ENCODE measurements around the gene FERMT1. TPM values are rescaled to one million over a fixed set of nuclear protein-coding genes. Genes with fewer than 3 reads are reported as not detected.
A peak's percentile ranks its signal among the peaks of the same experiment; 100 is the strongest.

Gene FERMT1
- total and polyA plus RNA-seq, 2 experiments from 2014 or later = 1.2 to 4.1 TPM

DNA sequence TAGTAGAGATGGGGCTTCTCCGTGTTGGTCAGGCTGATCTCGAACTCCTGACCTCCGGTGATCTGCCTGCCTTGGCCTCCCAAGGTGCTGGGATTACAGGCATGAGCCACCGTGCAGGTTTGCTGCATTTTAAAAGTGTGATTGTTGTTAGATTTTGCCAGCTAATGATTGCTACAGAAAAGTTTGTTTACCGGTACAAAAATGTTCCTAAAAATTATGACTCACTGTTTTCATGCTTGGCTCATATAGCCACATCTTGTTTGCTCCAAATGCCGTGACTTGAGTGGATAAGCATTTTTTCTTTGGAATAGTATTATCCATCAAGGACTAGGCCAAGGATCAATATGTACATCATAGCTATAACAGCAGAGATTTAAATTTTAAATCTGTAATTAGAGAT is 93.3 kb downstream of the FERMT1 start:
- Histone ChIP-seq H3K27me3 (replicated peaks; ENCODE audit: insufficient read depth) (no peaks in the 10 kb centered on the region), H3K36me3 (ENCODE audit: low read depth) (peaks cover 33% of the 10 kb centered on the region), H3K27ac (peak overlapping the region; percentile 23; the same call in 1 of the 2 replicates), H3K4me1 (ENCODE audit: insufficient read depth) (peaks cover 11% of the 10 kb centered on the region; the same call in 1 of the 2 replicates), H3K9me3 (ENCODE audit: low read depth) (no peaks in the 10 kb centered on the region), H3K4me3 (no peak overlapping the region), H2AFZ (no peak overlapping the region), H3K9me2 (ENCODE audit: insufficient read depth) (no peaks in the 10 kb centered on the region), H3K4me2 (ENCODE audit: unreplicated experiment) (no peak overlapping the region), H3F3A (ENCODE audit: insufficient read depth) (no peaks in the 10 kb centered on the region), H4K20me1 (ENCODE audit: insufficient read depth) (0 out of 2 replicates have a peak, but pooled peaks cover 3% of the 10 kb centered on the region), H3K9ac (no peak overlapping the region), H3K79me2 (ENCODE audit: insufficient read depth) (peaks cover 90% of the 10 kb centered on the region)
- peak; percentile 62 for DNase-seq
- TF ChIP-seq EZH2phosphoT487 (IDR thresholded peaks at IDR 0.05; ENCODE audit: insufficient read depth, low read depth) (no peak), EZH2 (IDR thresholded peaks at IDR 0.05; ENCODE audit: insufficient read depth, poor library complexity, severe bottlenecking) (no peak)
- 24 to 25% methylated on average over 6 of the region's 6 CpGs for WGBS, 2 experiments (ENCODE audit: low coverage in 1 of 2, low lambda C conversion rate in 2 of 2, missing lambda C conversion rate in 2 of 2)
- in situ Hi-C loops (cut with MboI) = no loop called here

DNA sequence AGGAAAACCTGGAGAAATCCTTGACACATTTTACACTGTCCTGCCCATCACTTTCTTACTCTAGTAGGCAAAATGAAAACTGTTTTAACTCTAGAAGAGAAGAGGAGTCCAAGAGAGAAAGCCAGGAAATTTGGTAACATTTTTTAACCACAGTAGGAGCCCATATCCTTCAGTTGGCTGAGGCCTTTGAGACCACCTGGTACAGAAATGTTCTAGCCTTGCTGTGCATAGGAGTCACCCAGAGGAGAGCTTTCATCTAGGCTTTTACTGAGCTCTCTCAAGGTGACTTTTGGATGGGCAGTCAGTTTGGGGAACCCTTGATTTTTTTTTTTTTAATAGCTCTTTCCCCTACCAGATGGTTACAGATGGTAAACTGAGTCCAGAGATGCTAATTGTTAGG is 94.0 kb downstream of the FERMT1 start:
- H3K4me3 ChIP-seq = no peak overlapping the region
- peaks cover 29% of the 10 kb centered on the region for H3K36me3 ChIP-seq (ENCODE audit: low read depth)
- in situ Hi-C loops (cut with MboI) = no loop called here
- H3K4me2 ChIP-seq (ENCODE audit: unreplicated experiment) = no peak overlapping the region
- H4K20me1 ChIP-seq (ENCODE audit: insufficient read depth) = no peaks in the 10 kb centered on the region
- H3F3A ChIP-seq (ENCODE audit: insufficient read depth) = no peaks in the 10 kb centered on the region
- no peak for DNase-seq
- TF ChIP-seq EZH2 (IDR thresholded peaks at IDR 0.05; ENCODE audit: insufficient read depth, poor library complexity, severe bottlenecking) = no peak
- no peak for TF ChIP-seq EZH2phosphoT487 (IDR thresholded peaks at IDR 0.05; ENCODE audit: insufficient read depth, low read depth)
- H3K9me2 ChIP-seq (ENCODE audit: insufficient read depth) = no peaks in the 10 kb centered on the region
- no peak overlapping the region for H3K9ac ChIP-seq
- H2AFZ ChIP-seq = no peak overlapping the region
- no peak overlapping the region for H3K27ac ChIP-seq
- peaks cover 97% of the 10 kb centered on the region for H3K79me2 ChIP-seq (ENCODE audit: insufficient read depth)
- H3K9me3 ChIP-seq (ENCODE audit: low read depth) = no peaks in the 10 kb centered on the region
- H3K27me3 ChIP-seq (replicated peaks; ENCODE audit: insufficient read depth) = no peaks in the 10 kb centered on the region
- H3K4me1 ChIP-seq (ENCODE audit: insufficient read depth) = peaks cover 11% of the 10 kb centered on the region; the same call in 1 of the 2 replicates

DNA sequence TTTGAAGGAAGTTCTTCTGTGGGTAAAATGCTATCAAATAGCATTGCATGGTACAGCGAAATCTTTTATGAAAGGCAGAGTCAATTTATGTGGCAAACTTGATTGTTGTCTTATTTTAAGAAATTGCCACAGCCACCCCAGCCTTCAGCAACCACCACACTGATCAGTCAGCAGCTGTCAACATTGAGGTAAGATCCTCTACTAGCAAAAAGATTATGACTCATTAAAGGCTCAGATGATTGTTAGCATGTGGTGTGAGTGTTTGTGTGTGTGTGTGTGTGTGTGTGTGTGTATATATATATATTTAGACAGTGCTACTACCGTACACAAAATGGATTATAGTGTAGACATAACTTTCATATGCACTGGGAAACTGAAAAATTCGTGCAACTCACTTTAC is 96.8 kb downstream of the FERMT1 start:
- no peaks in the 10 kb centered on the region for H4K20me1 ChIP-seq (ENCODE audit: insufficient read depth)
- no peaks in the 10 kb centered on the region for H3K9me3 ChIP-seq (ENCODE audit: low read depth)
- H3K36me3 ChIP-seq (ENCODE audit: low read depth) = peaks cover 30% of the 10 kb centered on the region
- no peaks in the 10 kb centered on the region for H3K9me2 ChIP-seq (ENCODE audit: insufficient read depth)
- 93% methylated on average over 3 of the region's 3 CpGs for WGBS, 2 experiments (ENCODE audit: low coverage in 1 of 2, low lambda C conversion rate in 2 of 2, missing lambda C conversion rate in 2 of 2)
- H3K27me3 ChIP-seq (replicated peaks; ENCODE audit: insufficient read depth) = no peaks in the 10 kb centered on the region
- no peak overlapping the region for H3K27ac ChIP-seq
- peak; percentile 40 for DNase-seq
- H3K79me2 ChIP-seq (ENCODE audit: insufficient read depth) = peaks cover 99% of the 10 kb centered on the region
- TF ChIP-seq EZH2phosphoT487 (IDR thresholded peaks at IDR 0.05; ENCODE audit: insufficient read depth, low read depth) (no peak), EZH2 (IDR thresholded peaks at IDR 0.05; ENCODE audit: insufficient read depth, poor library complexity, severe bottlenecking) (no peak)
- no peaks in the 10 kb centered on the region for H3F3A ChIP-seq (ENCODE audit: insufficient read depth)
- in situ Hi-C loops (cut with MboI) = no loop called here
- no peak overlapping the region for H3K9ac ChIP-seq
- H3K4me2 ChIP-seq (ENCODE audit: unreplicated experiment) = no peak overlapping the region
- no peak overlapping the region for H3K4me3 ChIP-seq
- no peak overlapping the region for H2AFZ ChIP-seq
- H3K4me1 ChIP-seq (ENCODE audit: insufficient read depth) = peaks cover 11% of the 10 kb centered on the region; the same call in 1 of the 2 replicates

Other genes starting within 250 kb of the FERMT1 start
- 0.22 TPM in 1 of 2 replicates, not detected in the other for gene CHGB, start 211.5 kb downstream of the FERMT1 start, total RNA-seq (2014; rRNA removed; shearing (Covaris generic))
- gene CHGB, start 211.5 kb downstream of the FERMT1 start, polyA plus RNA-seq (2016; fragmentation: Nextera tagmentation; extraction: Ambion mirVana) = 0.30 and 0.32 TPM in 2 replicates
- gene TRMT6, start 172.5 kb downstream of the FERMT1 start, total RNA-seq (2014; rRNA removed; shearing (Covaris generic)) = 8.2 and 9.7 TPM in 2 replicates
- 10.3 and 10.7 TPM in 2 replicates for gene TRMT6, start 172.5 kb downstream of the FERMT1 start, polyA plus RNA-seq (2016; fragmentation: Nextera tagmentation; extraction: Ambion mirVana)
- gene MCM8, start 172.4 kb downstream of the FERMT1 start, total RNA-seq (2014; rRNA removed; shearing (Covaris generic)) = 6.4 and 7.7 TPM in 2 replicates
- 1.0 and 1.5 TPM in 2 replicates for gene MCM8, start 172.4 kb downstream of the FERMT1 start, polyA plus RNA-seq (2016; fragmentation: Nextera tagmentation; extraction: Ambion mirVana)
- 50.3 and 51.0 TPM in 2 replicates for gene CRLS1, start 116.9 kb downstream of the FERMT1 start, total RNA-seq (2014; rRNA removed; shearing (Covaris generic))
- gene CRLS1, start 116.9 kb downstream of the FERMT1 start, polyA plus RNA-seq (2016; fragmentation: Nextera tagmentation; extraction: Ambion mirVana) = 44.3 and 46.3 TPM in 2 replicates
- not detected in 2 replicates for gene LRRN4, start 69.0 kb downstream of the FERMT1 start, total RNA-seq (2014; rRNA removed; shearing (Covaris generic))
- gene LRRN4, start 69.0 kb downstream of the FERMT1 start, polyA plus RNA-seq (2016; fragmentation: Nextera tagmentation; extraction: Ambion mirVana) = not detected in 2 replicates

Data from GM23248 (cell line).